WTC11 (cell line): ENCODE data around the gene TRIM2. TPM values are rescaled to one million over a fixed set of nuclear protein-coding genes. Genes with fewer than 3 reads are reported as not detected.

ENCODE experiments used
- ATAC-seq: fragments of 200-7000 bp; cut with Tn5 transposase; 2 replicates; pipeline ENCODE4 v1.10.0; 2021; ENCODE audit warnings: mild to moderate bottlenecking, moderate library complexity
- CTCF ChIA-PET: fragments of 300-600 bp; sonication (Branson Sonifier 250); formaldehyde crosslinking; loops from one replicate; lab custom pipeline; 2021; ENCODE audit warnings: antibody characterized with exemption; lab: Charles Lee
- POLR2A ChIA-PET: fragments of 350-600 bp; sonication (Branson Sonifier 250); formaldehyde crosslinking; loops from one replicate; lab custom pipeline; 2021; ENCODE audit warnings: antibody characterized with exemption; lab: Charles Lee
- DNase-seq: peaks from one replicate; pipeline ENCODE4 v3.0.0; 2021; ENCODE audit warnings: low spot score
- H3K27ac Mint-ChIP-seq: 2 replicates; pipeline ENCODE4 v1.8.0; 2021; ENCODE audit warnings: mixed read lengths
- H3K27me3 Mint-ChIP-seq: 2 replicates; pipeline ENCODE4 v1.8.0; 2021; ENCODE audit warnings: low read depth, mild to moderate bottlenecking, moderate library complexity, mixed read lengths
- H3K36me3 Mint-ChIP-seq: 2 replicates; pipeline ENCODE4 v1.8.0; 2021; ENCODE audit warnings: mixed read lengths
- H3K4me1 Mint-ChIP-seq: 2 replicates; pipeline ENCODE4 v1.8.0; 2022; ENCODE audit warnings: mixed read lengths
- H3K4me3 Mint-ChIP-seq: 2 replicates; pipeline ENCODE4 v1.8.0; 2021; ENCODE audit warnings: mild to moderate bottlenecking, moderate library complexity, mixed read lengths
- H3K9me3 Mint-ChIP-seq: 2 replicates; pipeline ENCODE4 v1.8.0; 2021; ENCODE audit warnings: mixed read lengths
- FOXJ3 ChIP-seq: sonication (generic); formaldehyde crosslinking; IDR thresholded peaks from 2 replicates; pipeline ENCODE4 v1.9.0; 2021; ENCODE audit warnings: missing genetic modification reagents, mild to moderate bottlenecking, borderline replicate concordance
- FOXP1 ChIP-seq: sonication (generic); formaldehyde crosslinking; IDR thresholded peaks from 2 replicates; pipeline ENCODE4 v1.8.0; 2022; ENCODE audit warnings: missing genetic modification reagents, mild to moderate bottlenecking, moderate library complexity, borderline replicate concordance
- GTF2I ChIP-seq: fragments of 250-450 bp; sonication (Bioruptor Pico); conservative IDR thresholded peaks from 2 replicates; pipeline ENCODE4 v1.4.0; 2021; ENCODE audit warnings: mild to moderate bottlenecking
- NR1H2 ChIP-seq: sonication (generic); formaldehyde crosslinking; IDR thresholded peaks from 2 replicates; pipeline ENCODE4 v1.9.0; 2021; ENCODE audit warnings: mild to moderate bottlenecking, moderate library complexity, missing genetic modification reagents
- NR3C1 ChIP-seq: sonication (generic); formaldehyde crosslinking; conservative IDR thresholded peaks from 2 replicates; pipeline ENCODE4 v1.8.1; 2023; ENCODE audit warnings: low read depth, mild to moderate bottlenecking, missing genetic modification reagents
- RELA ChIP-seq: sonication (generic); formaldehyde crosslinking; IDR thresholded peaks from 2 replicates; pipeline ENCODE4 v1.8.1; 2022; ENCODE audit warnings: missing genetic modification reagents, mild to moderate bottlenecking, borderline replicate concordance
- SP1 ChIP-seq: sonication (generic); formaldehyde crosslinking; conservative IDR thresholded peaks from 2 replicates; pipeline ENCODE4 v1.8.1; 2022; ENCODE audit warnings: missing genetic modification reagents
- ZNF263 ChIP-seq: sonication (generic); formaldehyde crosslinking; IDR thresholded peaks from 2 replicates; pipeline ENCODE4 v1.8.1; 2022; ENCODE audit warnings: low read depth, mild to moderate bottlenecking, moderate library complexity, missing genetic modification reagents
- total RNA-seq: library from RNA; stranded (reverse); gene quantifications from 3 replicates; pipeline ENCODE4 v1.2.3, GENCODE V29; 2021
- TF ChIP-seq, protein P1 (sequence below): sonication (generic); formaldehyde crosslinking; IDR thresholded peaks from 2 replicates; pipeline ENCODE4 v1.8.1; 2023; ENCODE audit warnings: mild to moderate bottlenecking, missing genetic modification reagents, borderline replicate concordance
- TF ChIP-seq, protein P2 (sequence below): sonication (generic); formaldehyde crosslinking; IDR thresholded peaks from 2 replicates; pipeline ENCODE4 v1.8.0; 2022; ENCODE audit warnings: mild to moderate bottlenecking, missing genetic modification reagents
- TF ChIP-seq, protein P3 (sequence below): fragments of 250-450 bp; sonication (Bioruptor Pico); conservative IDR thresholded peaks from 2 replicates; pipeline ENCODE4 v1.9.0; 2021; ENCODE audit warnings: mild to moderate bottlenecking
- TF ChIP-seq, protein P4 (sequence below): sonication (generic); formaldehyde crosslinking; IDR thresholded peaks from 2 replicates; pipeline ENCODE4 v1.8.1; 2023; ENCODE audit warnings: mild to moderate bottlenecking, missing genetic modification reagents
- TF ChIP-seq, protein P5 (sequence below): sonication (generic); formaldehyde crosslinking; IDR thresholded peaks from 2 replicates; pipeline ENCODE4 v1.8.1; 2022; ENCODE audit warnings: mild to moderate bottlenecking, missing genetic modification reagents, moderate library complexity, borderline replicate concordance
- TF ChIP-seq, protein P6 (sequence below): sonication (generic); formaldehyde crosslinking; conservative IDR thresholded peaks from 2 replicates; pipeline ENCODE4 v1.8.1; 2022; ENCODE audit warnings: mild to moderate bottlenecking, missing genetic modification reagents

TRIM2 gene
- total RNA-seq, 1 experiment from 2014 or later = 54.5 TPM

DNA sequence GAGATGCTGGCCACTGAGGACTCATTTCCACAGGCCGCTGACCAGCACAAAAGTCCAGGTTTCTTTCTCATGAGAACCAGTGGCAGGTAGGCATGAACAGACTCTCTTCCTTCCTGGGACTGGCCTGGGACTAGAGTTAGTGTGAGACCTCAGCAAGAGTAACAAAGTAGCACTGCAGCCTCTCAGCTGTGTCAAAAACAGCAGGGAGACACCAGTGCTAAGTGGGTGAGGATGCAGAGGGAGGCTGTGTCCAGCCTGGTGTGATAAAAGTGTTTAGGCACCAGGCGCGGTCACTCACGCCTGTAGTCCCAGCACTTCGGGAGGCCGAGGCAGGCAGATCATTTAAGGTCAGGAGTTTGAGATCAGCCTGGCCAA, 42.9 kb downstream of the TRIM2 start:
- H3K27me3 Mint-ChIP-seq = no peaks in the 10 kb centered on the region
- ChIA-PET CTCF (interaction anchor here (0.6 to 1.1 kb wide), 4 partner anchors 15 to 146 kb away, joined by 3 to 4 read pairs (median 3); no protein-coding TSS in a partner anchor), POLR2A (no interaction called here)
- peaks cover 55% of the 10 kb centered on the region for H3K4me1 Mint-ChIP-seq
- no peak for DNase-seq
- H3K4me3 Mint-ChIP-seq = no peak overlapping the region
- H3K27ac Mint-ChIP-seq = peak overlapping the region; percentile 77
- ATAC-seq = no peak
- TF ChIP-seq NR1H2 (CRISPR knock-in tag) (no peak), GTF2I (CRISPR knock-in tag) (no peak), RELA (CRISPR knock-in tag) (no peak), FOXJ3 (no peak)
- TF ChIP-seq, protein P1, sequence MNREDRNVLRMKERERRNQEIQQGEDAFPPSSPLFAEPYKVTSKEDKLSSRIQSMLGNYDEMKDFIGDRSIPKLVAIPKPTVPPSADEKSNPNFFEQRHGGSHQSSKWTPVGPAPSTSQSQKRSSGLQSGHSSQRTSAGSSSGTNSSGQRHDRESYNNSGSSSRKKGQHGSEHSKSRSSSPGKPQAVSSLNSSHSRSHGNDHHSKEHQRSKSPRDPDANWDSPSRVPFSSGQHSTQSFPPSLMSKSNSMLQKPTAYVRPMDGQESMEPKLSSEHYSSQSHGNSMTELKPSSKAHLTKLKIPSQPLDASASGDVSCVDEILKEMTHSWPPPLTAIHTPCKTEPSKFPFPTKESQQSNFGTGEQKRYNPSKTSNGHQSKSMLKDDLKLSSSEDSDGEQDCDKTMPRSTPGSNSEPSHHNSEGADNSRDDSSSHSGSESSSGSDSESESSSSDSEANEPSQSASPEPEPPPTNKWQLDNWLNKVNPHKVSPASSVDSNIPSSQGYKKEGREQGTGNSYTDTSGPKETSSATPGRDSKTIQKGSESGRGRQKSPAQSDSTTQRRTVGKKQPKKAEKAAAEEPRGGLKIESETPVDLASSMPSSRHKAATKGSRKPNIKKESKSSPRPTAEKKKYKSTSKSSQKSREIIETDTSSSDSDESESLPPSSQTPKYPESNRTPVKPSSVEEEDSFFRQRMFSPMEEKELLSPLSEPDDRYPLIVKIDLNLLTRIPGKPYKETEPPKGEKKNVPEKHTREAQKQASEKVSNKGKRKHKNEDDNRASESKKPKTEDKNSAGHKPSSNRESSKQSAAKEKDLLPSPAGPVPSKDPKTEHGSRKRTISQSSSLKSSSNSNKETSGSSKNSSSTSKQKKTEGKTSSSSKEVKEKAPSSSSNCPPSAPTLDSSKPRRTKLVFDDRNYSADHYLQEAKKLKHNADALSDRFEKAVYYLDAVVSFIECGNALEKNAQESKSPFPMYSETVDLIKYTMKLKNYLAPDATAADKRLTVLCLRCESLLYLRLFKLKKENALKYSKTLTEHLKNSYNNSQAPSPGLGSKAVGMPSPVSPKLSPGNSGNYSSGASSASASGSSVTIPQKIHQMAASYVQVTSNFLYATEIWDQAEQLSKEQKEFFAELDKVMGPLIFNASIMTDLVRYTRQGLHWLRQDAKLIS (CRISPR knock-in tag) = no peak
- TF ChIP-seq, protein P2, sequence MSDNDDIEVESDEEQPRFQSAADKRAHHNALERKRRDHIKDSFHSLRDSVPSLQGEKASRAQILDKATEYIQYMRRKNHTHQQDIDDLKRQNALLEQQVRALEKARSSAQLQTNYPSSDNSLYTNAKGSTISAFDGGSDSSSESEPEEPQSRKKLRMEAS (CRISPR knock-in tag) = no peak
- H3K9me3 Mint-ChIP-seq = no peaks in the 10 kb centered on the region
- no peaks in the 10 kb centered on the region for H3K36me3 Mint-ChIP-seq

DNA sequence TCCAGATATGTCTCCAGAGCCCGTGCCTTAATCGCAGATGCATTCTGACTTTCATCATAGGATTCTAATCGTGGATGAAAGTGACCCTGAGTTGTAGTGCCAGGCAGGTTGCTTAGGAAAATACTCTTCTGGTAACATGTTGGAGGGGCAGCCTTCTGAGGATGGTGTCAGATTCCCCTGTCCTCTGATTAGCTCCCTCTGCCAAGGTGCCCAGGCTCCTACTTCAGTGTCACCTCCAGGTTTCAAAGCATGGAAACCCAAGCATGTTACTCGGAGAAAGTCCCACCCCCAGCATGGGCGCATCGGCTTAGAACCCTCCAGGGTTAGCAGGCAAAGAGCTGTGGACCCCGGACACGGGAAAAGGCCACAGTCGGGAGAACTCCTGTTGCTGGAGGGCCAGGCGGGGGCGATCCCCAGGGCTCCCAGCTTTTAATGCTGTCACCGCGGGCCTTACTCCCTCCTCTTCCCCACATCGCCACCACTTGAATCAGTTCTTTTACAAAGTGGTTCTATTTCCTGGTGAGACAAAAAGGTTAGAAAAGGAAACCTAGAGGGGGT, 44.5 kb downstream of the TRIM2 start:
- TF ChIP-seq NR3C1 (CRISPR knock-in tag) = no peak
- TF ChIP-seq, protein P2 (CRISPR knock-in tag) = 0 out of 2 replicates have a peak, but pooled peaks have one; percentile 11
- Mint-ChIP-seq H3K27me3 (no peaks in the 10 kb centered on the region), H3K36me3 (no peaks in the 10 kb centered on the region), H3K4me3 (peak overlapping the region; percentile 82), H3K27ac (peak overlapping the region; percentile 93), H3K4me1 (peaks cover 48% of the 10 kb centered on the region), H3K9me3 (no peaks in the 10 kb centered on the region)
- ATAC-seq = peak; percentile 48
- DNase-seq = no peak
- ChIA-PET CTCF (interaction anchor here (0.5 to 2.5 kb wide), 12 partner anchors 9 to 655 kb away, joined by 3 to 17 read pairs (median 4); partner anchors contain the start of gene MND1), POLR2A (interaction anchor here (0.6 to 2.0 kb wide), 5 partner anchors 10 to 52 kb away, joined by 3 to 13 read pairs (median 7); no protein-coding TSS in a partner anchor)

DNA sequence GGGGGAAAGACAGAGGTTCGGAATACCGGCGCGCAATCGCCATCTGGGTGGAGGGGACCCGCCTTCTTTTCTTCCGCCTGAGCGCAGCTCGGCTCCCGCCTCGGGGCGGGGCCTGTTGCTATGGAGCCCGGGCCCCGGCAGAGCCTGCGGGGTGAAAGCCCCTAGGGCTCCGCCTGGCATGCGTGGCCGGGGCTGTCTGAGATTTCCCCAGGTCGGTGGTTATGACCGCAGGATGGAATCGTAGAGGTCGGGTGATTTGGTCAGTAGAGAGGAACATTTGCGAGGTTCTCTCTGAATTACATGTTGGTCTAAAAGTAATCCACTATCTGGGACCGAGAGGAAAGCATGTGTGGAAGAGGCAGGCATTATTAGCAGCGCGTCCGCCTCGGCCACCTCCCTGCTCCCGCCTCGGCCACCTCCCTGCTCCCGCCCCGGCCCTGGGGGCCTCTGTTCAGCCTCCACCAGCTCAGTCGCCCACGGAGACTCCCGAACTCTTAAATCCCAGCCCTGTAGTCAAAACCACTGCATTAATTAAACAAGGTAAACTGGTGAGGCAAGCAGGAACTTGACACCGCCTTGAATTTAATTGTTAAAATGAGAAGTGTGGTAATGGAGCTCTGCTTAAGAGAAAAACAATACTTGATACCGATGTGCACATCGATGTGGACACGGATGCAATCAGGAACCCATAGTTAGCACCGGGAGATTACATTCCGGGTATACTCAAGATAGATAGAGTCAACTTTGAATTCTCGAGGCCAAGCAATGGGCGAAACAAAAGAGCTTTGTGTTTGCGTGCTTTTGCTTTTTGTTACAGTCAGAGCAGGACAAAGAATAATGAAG, 45.2 kb downstream of the TRIM2 start:
- CTCF ChIA-PET = interaction anchor here (0.5 to 2.5 kb wide), 10 partner anchors 9 to 656 kb away, joined by 3 to 17 read pairs (median 6); no protein-coding TSS in a partner anchor
- peak; percentile 88 for DNase-seq
- H3K9me3 Mint-ChIP-seq = no peaks in the 10 kb centered on the region
- peak overlapping the region; percentile 82 for H3K4me3 Mint-ChIP-seq
- POLR2A ChIA-PET = interaction anchor here (0.6 to 2.0 kb wide), 6 partner anchors 9 to 67 kb away, joined by 3 to 13 read pairs (median 6); partner anchors contain the start of gene TRIM2
- peak overlapping the region; percentile 91 for H3K27ac Mint-ChIP-seq
- peak; percentile 94 for ATAC-seq
- peaks cover 51% of the 10 kb centered on the region for H3K4me1 Mint-ChIP-seq
- H3K27me3 Mint-ChIP-seq = no peaks in the 10 kb centered on the region
- no peaks in the 10 kb centered on the region for H3K36me3 Mint-ChIP-seq
- TF ChIP-seq, protein P3, sequence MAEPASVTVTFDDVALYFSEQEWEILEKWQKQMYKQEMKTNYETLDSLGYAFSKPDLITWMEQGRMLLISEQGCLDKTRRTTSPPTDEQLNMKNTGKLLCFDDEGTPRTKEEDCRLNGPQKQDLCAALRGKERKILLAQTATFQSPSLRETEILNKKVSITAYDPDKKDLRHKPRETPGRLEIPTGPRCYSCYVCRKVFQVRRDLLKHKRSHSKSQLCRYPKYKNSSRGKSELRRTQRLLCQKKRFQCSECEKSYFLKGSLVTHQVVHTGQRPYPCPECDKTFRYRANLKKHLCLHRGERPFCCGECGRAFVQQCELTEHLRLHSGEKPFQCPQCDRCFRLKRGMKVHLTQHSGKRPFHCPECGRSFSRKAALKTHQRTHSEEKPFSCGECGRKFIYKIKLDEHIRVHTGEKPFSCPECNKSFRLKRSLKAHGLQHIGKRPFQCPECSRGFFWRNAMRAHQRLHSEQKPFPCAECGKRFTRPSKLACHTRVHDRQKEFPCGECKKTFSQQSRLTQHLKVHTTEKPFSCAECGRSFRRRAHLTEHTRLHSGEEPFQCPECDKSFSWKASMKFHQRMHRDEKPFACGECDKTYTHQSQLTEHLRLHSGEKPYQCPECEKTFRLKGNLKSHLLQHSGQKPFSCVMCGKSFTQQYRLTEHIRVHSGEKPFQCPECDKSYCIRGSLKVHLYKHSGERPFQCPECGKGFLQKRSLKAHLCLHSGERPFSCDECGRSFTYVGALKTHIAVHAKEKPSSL = no peak
- TF ChIP-seq SP1 (CRISPR knock-in tag) (peak; percentile 80), RELA (CRISPR knock-in tag) (no peak), ZNF263 (CRISPR knock-in tag) (no peak), FOXP1 (CRISPR knock-in tag) (0 out of 2 replicates have a peak, but pooled peaks have one; percentile 43)
- TF ChIP-seq, protein P4, sequence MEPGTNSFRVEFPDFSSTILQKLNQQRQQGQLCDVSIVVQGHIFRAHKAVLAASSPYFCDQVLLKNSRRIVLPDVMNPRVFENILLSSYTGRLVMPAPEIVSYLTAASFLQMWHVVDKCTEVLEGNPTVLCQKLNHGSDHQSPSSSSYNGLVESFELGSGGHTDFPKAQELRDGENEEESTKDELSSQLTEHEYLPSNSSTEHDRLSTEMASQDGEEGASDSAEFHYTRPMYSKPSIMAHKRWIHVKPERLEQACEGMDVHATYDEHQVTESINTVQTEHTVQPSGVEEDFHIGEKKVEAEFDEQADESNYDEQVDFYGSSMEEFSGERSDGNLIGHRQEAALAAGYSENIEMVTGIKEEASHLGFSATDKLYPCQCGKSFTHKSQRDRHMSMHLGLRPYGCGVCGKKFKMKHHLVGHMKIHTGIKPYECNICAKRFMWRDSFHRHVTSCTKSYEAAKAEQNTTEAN (CRISPR knock-in tag) = peak; percentile 70; the same call in 1 of the 2 replicates
- TF ChIP-seq, protein P5, sequence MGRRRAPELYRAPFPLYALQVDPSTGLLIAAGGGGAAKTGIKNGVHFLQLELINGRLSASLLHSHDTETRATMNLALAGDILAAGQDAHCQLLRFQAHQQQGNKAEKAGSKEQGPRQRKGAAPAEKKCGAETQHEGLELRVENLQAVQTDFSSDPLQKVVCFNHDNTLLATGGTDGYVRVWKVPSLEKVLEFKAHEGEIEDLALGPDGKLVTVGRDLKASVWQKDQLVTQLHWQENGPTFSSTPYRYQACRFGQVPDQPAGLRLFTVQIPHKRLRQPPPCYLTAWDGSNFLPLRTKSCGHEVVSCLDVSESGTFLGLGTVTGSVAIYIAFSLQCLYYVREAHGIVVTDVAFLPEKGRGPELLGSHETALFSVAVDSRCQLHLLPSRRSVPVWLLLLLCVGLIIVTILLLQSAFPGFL (CRISPR knock-in tag) = no peak
- TF ChIP-seq, protein P6, sequence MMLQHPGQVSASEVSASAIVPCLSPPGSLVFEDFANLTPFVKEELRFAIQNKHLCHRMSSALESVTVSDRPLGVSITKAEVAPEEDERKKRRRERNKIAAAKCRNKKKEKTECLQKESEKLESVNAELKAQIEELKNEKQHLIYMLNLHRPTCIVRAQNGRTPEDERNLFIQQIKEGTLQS (CRISPR knock-in tag) = no peak
